Neural progenitor cell (in vitro differentiated cells): ENCODE measurements around the gene ESPL1. TPM values are rescaled to one million over a fixed set of nuclear protein-coding genes. Genes with fewer than 3 reads are reported as not detected.
A peak's percentile ranks its signal among the peaks of the same experiment; 100 is the strongest.

ENCODE experiments used
- DNase-seq: peaks from one replicate; pipeline ENCODE4 v3.0.0-alpha.2; 2016; ENCODE audit warnings: low spot score
- H2AFZ ChIP-seq: fragments of 200-600 bp; sonication (generic); replicated peaks from 2 replicates; pipeline ENCODE4 v1.6.1; 2016; ENCODE audit warnings: antibody characterized with exemption
- H3F3A ChIP-seq: fragments of 200-600 bp; sonication (generic); 2 replicates; pipeline ENCODE4 v1.6.1; 2016; ENCODE audit warnings: antibody characterized with exemption, low read depth
- H3K27ac ChIP-seq: fragments of 200-600 bp; sonication (generic); 2 replicates; pipeline ENCODE4 v1.5.1; 2016; ENCODE audit warnings: mild to moderate bottlenecking
- H3K27me3 ChIP-seq: fragments of 200-600 bp; sonication (generic); 2 replicates; pipeline ENCODE4 v1.6.1; 2016; ENCODE audit warnings: mild to moderate bottlenecking, moderate library complexity
- H3K36me3 ChIP-seq: fragments of 200-600 bp; sonication (generic); 2 replicates; pipeline ENCODE4 v1.5.1; 2016
- H3K4me1 ChIP-seq: fragments of 200-600 bp; sonication (generic); 2 replicates; pipeline ENCODE4 v1.6.1; 2016; ENCODE audit warnings: mixed run types
- H3K4me2 ChIP-seq: fragments of 200-600 bp; sonication (generic); 2 replicates; pipeline ENCODE4 v1.6.1; 2016
- H3K4me3 ChIP-seq: fragments of 200-600 bp; sonication (generic); 2 replicates; pipeline ENCODE4 v1.5.1; 2016
- H3K79me2 ChIP-seq: fragments of 200-600 bp; sonication (generic); 2 replicates; pipeline ENCODE4 v1.6.1; 2016; ENCODE audit warnings: low read depth
- H3K9ac ChIP-seq: fragments of 200-600 bp; sonication (generic); 2 replicates; pipeline ENCODE4 v1.6.1; 2016
- H3K9me3 ChIP-seq: fragments of 200-600 bp; sonication (generic); 2 replicates; pipeline ENCODE4 v1.5.1; 2016; ENCODE audit warnings: low read depth
- H4K20me1 ChIP-seq: fragments of 200-600 bp; sonication (generic); 2 replicates; pipeline ENCODE4 v1.6.1; 2016; ENCODE audit warnings: low read depth
- H3K27ac Mint-ChIP-seq: 3 replicates; pipeline ENCODE4 v1.8.0; 2021; ENCODE audit warnings: mixed read lengths
- H3K27me3 Mint-ChIP-seq: 2 replicates; pipeline ENCODE4 v1.8.0; 2022; ENCODE audit warnings: low read depth, mild to moderate bottlenecking, inconsistent platforms, moderate library complexity, mixed read lengths; ENCODE audit not compliant: insufficient read depth
- H3K36me3 Mint-ChIP-seq: 3 replicates; pipeline ENCODE4 v1.8.0; 2021; ENCODE audit warnings: mixed read lengths
- H3K4me1 Mint-ChIP-seq: 3 replicates; pipeline ENCODE4 v1.8.0; 2021; ENCODE audit warnings: mixed read lengths
- H3K4me3 Mint-ChIP-seq: 3 replicates; pipeline ENCODE4 v1.8.0; 2021; ENCODE audit warnings: mild to moderate bottlenecking, moderate library complexity, mixed read lengths
- H3K9me3 Mint-ChIP-seq: 3 replicates; pipeline ENCODE4 v1.8.0; 2020; ENCODE audit warnings: mixed read lengths
- CTCF ChIP-seq: fragments of 200-600 bp; sonication (generic); IDR thresholded peaks from 2 replicates; pipeline ENCODE4 v1.5.1; 2017; ENCODE audit warnings: antibody characterized with exemption, mild to moderate bottlenecking
- EZH2 ChIP-seq: fragments of 200-600 bp; sonication (generic); IDR thresholded peaks from 2 replicates; pipeline ENCODE4 v1.6.1; 2017; ENCODE audit warnings: antibody characterized with exemption, mild to moderate bottlenecking, moderate library complexity
- EZH2phosphoT487 ChIP-seq: fragments of 200-600 bp; sonication (generic); IDR thresholded peaks from 2 replicates; pipeline ENCODE4 v1.6.1; 2017; ENCODE audit warnings: antibody characterized with exemption
- total RNA-seq: library from RNA; depleted of rRNA; stranded (reverse); fragments of >200 nt; gene quantifications from 2 replicates; pipeline ENCODE4 v1.2.3, GENCODE V29; 2015; ENCODE audit warnings: low replicate concordance

ESPL1 gene
- total RNA-seq, 1 donor from 2014 or later: 34.3 TPM

DNA sequence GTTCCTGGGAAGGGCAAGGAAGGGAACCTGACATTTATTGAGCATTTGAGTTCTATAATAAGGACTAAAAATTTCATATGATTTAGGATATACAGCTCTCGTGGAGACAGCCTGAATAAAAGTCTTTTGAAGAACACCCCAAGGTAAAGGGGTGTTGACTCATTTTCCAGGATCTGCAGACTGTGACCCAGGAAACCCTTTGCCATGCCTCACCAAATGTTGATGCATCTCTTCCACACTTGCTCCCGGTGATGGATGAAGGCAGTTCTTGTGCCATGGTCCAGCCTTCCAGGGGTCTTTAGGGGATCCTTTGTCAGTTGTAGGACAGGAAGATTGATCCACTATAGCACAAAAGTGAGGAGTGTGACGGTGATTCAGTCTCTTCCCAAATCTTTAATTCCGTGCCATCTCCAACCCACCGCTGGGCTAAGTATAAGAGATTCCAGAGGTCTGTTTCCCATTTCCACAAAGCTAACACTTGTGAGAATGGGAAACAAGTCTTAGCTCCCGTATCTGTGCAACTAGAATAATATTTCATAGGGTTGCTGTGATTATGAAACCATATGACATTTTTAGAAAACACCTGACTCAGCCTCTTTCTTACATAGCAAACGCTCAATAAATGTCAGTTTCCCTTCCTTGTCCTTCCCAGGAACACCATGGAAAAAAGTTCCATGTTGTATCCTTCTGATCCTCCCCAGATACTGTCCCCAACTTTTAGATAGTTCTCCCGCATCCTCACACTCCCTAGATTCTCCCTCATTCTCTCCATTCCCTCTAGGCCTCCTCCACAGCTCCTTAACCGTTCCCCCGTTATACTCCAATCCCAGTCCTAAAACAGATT is 52.5 kb downstream of the ESPL1 start:
- H3K27ac ChIP-seq: no peak overlapping the region
- peaks cover 23% of the 10 kb centered on the region for H3K27me3 ChIP-seq
- peaks cover 28% of the 10 kb centered on the region for H3F3A ChIP-seq
- H3K4me3 ChIP-seq: peak overlapping the region; percentile 85
- peaks cover 11% of the 10 kb centered on the region for H3K36me3 Mint-ChIP-seq
- H2AFZ ChIP-seq: peak overlapping the region; percentile 85
- peak overlapping the region; percentile 1 for H3K9ac ChIP-seq
- H3K9me3 Mint-ChIP-seq: no peaks in the 10 kb centered on the region
- peak overlapping the region; percentile 98 for H3K27ac Mint-ChIP-seq
- no peaks in the 10 kb centered on the region for H3K27me3 Mint-ChIP-seq
- H3K4me1 Mint-ChIP-seq: peaks cover 29% of the 10 kb centered on the region
- peaks cover 12% of the 10 kb centered on the region for H3K79me2 ChIP-seq
- H4K20me1 ChIP-seq: no peaks in the 10 kb centered on the region
- no peaks in the 10 kb centered on the region for H3K36me3 ChIP-seq
- H3K4me1 ChIP-seq: peaks cover 6% of the 10 kb centered on the region
- no peak for DNase-seq
- H3K4me3 Mint-ChIP-seq: peak overlapping the region; percentile 96
- peak overlapping the region; percentile 77 for H3K4me2 ChIP-seq
- no peaks in the 10 kb centered on the region for H3K9me3 ChIP-seq
- TF ChIP-seq EZH2 (no peak), CTCF (no peak), EZH2phosphoT487 (no peak)

GRCh38 chr12:53324113-53324778 is 56.1 kb downstream of the ESPL1 start:
- Mint-ChIP-seq H3K36me3 (no peaks in the 10 kb centered on the region), H3K27ac (peak overlapping the region; percentile 65), H3K4me3 (peak overlapping the region; percentile 84), H3K27me3 (peaks cover 4% of the 10 kb centered on the region), H3K4me1 (peaks cover 52% of the 10 kb centered on the region), H3K9me3 (no peaks in the 10 kb centered on the region)
- Histone ChIP-seq H3K4me2 (peak overlapping the region; percentile 90), H3K4me1 (peaks cover 30% of the 10 kb centered on the region), H3K4me3 (peak overlapping the region; percentile 64), H2AFZ (no peak overlapping the region), H4K20me1 (no peaks in the 10 kb centered on the region), H3F3A (peaks cover 49% of the 10 kb centered on the region), H3K27me3 (peaks cover 48% of the 10 kb centered on the region), H3K27ac (no peak overlapping the region), H3K9me3 (no peaks in the 10 kb centered on the region), H3K9ac (no peak overlapping the region), H3K36me3 (no peaks in the 10 kb centered on the region), H3K79me2 (peaks cover 12% of the 10 kb centered on the region)
- no peak for TF ChIP-seq CTCF
- TF ChIP-seq EZH2: peak; percentile 28
- DNase-seq: peak; percentile 64

DNA sequence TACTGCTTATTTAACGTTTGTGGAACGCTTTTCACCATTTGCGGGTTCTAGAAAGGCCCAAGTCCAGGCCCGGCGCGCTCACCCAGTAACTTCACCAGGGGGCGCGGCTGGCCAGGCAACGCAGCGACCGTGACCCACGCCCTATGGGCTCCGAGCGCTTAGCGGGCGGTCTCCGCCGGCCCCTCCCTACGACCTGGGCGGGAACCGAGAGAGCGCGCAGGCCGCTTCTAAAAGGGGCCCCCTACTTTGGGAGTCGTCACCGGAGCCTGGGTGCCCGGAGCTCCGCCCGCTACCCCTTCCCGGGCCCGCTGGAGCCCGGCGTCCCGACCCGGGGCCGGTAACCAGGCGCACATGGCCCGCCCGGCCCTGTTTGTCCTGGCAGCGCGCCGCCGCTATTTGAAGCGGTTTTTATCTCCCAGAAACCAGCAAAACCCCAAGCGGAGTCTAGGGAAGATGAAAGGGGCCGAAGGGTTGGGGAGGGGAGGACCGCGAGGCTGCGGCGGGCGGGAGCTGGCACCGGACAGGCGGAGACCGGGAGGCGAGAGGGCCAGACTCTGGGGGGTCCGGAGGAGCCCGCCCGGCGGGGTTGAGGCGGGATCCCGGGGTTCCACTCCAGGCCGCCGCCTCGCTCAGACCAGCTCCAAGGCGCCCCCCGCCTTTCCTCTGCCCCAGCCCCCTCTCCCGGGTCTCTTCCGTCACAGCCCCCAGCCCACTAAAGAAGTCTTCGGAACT is 56.8 kb downstream of the ESPL1 start:
- H3K79me2 ChIP-seq: peaks cover 10% of the 10 kb centered on the region
- Mint-ChIP-seq H3K27me3 (peaks cover 6% of the 10 kb centered on the region), H3K36me3 (no peaks in the 10 kb centered on the region), H3K4me1 (peaks cover 53% of the 10 kb centered on the region), H3K9me3 (no peaks in the 10 kb centered on the region), H3K27ac (peak overlapping the region; percentile 65), H3K4me3 (peak overlapping the region; percentile 84)
- no peaks in the 10 kb centered on the region for H4K20me1 ChIP-seq
- peak overlapping the region; percentile 64 for H3K4me3 ChIP-seq
- no peaks in the 10 kb centered on the region for H3K36me3 ChIP-seq
- peaks cover 49% of the 10 kb centered on the region for H3F3A ChIP-seq
- H3K4me2 ChIP-seq: peak overlapping the region; percentile 90
- peak; percentile 57 for TF ChIP-seq EZH2
- TF ChIP-seq CTCF: peak; percentile 72
- TF ChIP-seq EZH2phosphoT487: peak; percentile 52
- peak; percentile 90 for DNase-seq
- no peak overlapping the region for H3K9ac ChIP-seq
- no peaks in the 10 kb centered on the region for H3K9me3 ChIP-seq
- H3K27me3 ChIP-seq: peaks cover 48% of the 10 kb centered on the region
- no peak overlapping the region for H3K27ac ChIP-seq
- peaks cover 30% of the 10 kb centered on the region for H3K4me1 ChIP-seq
- H2AFZ ChIP-seq: peak overlapping the region; percentile 86
